HEK293 (cell line): ENCODE measurements around the gene PCK1.

Source experiments
- GLI2 ChIP-seq: fragments of 450-650 bp; formaldehyde crosslinking; IDR thresholded peaks from 2 replicates; pipeline ENCODE4; 2017; ENCODE audit warnings: missing biosample characterization, missing genetic modification characterization, low read depth, borderline replicate concordance
- HOXC10 ChIP-seq: sonication (generic); formaldehyde crosslinking; IDR thresholded peaks from 2 replicates; pipeline ENCODE4 v1.8.1; 2023; ENCODE audit warnings: mild to moderate bottlenecking, missing genetic modification reagents
- KLF7 ChIP-seq: fragments of 450-650 bp; formaldehyde crosslinking; IDR thresholded peaks from 2 replicates; pipeline ENCODE4 v1.5.1; 2016; ENCODE audit warnings: missing biosample characterization, missing genetic modification characterization, borderline replicate concordance
- KLF9 ChIP-seq: fragments of 450-650 bp; formaldehyde crosslinking; IDR thresholded peaks from 2 replicates; pipeline ENCODE4 v1.5.1; 2016; ENCODE audit warnings: missing biosample characterization, missing genetic modification characterization, low read depth
- REPIN1 ChIP-seq: fragments of 450-650 bp; formaldehyde crosslinking; IDR thresholded peaks from 2 replicates; pipeline ENCODE4 v1.5.1; 2017; ENCODE audit warnings: missing biosample characterization, missing genetic modification characterization, low read depth
- SP2 ChIP-seq: fragments of 450-650 bp; formaldehyde crosslinking; IDR thresholded peaks from 2 replicates; pipeline ENCODE4 v1.5.1; 2016; ENCODE audit warnings: missing biosample characterization, missing genetic modification characterization
- WT1 ChIP-seq: fragments of 450-650 bp; formaldehyde crosslinking; IDR thresholded peaks from 2 replicates; pipeline ENCODE4 v1.5.1; 2016; ENCODE audit warnings: missing biosample characterization, missing genetic modification characterization
- ZBTB17 ChIP-seq: fragments of 450-650 bp; formaldehyde crosslinking; IDR thresholded peaks from 2 replicates; pipeline ENCODE4 v1.5.1; 2016; ENCODE audit warnings: missing biosample characterization, missing genetic modification characterization
- ZBTB8A ChIP-seq: fragments of 450-650 bp; formaldehyde crosslinking; IDR thresholded peaks from 2 replicates; pipeline ENCODE4 v1.5.1; 2016; ENCODE audit warnings: missing biosample characterization, missing genetic modification characterization
- ZFP3 ChIP-seq: fragments of 450-650 bp; formaldehyde crosslinking; IDR thresholded peaks from 2 replicates; pipeline ENCODE4 v1.5.1; 2016; ENCODE audit warnings: low read depth, missing biosample characterization, missing genetic modification characterization
- ZFP41 ChIP-seq: fragments of 450-650 bp; formaldehyde crosslinking; IDR thresholded peaks from 2 replicates; pipeline ENCODE4 v1.5.1; 2016; ENCODE audit warnings: missing biosample characterization, missing genetic modification characterization, borderline replicate concordance
- ZNF24 ChIP-seq: fragments of 450-650 bp; formaldehyde crosslinking; IDR thresholded peaks from 2 replicates; pipeline ENCODE4 v1.5.1; 2016; ENCODE audit warnings: missing biosample characterization, missing genetic modification characterization
- ZNF292 ChIP-seq: fragments of 450-650 bp; formaldehyde crosslinking; IDR thresholded peaks from 2 replicates; pipeline ENCODE4 v1.5.1; 2016; ENCODE audit warnings: low read depth, missing biosample characterization, missing genetic modification characterization, borderline replicate concordance
- ZNF394 ChIP-seq: fragments of 450-650 bp; formaldehyde crosslinking; IDR thresholded peaks from 2 replicates; pipeline ENCODE4 v1.5.1; 2016; ENCODE audit warnings: missing biosample characterization, missing genetic modification characterization, mild to moderate bottlenecking, moderate library complexity, borderline replicate concordance
- ZNF544 ChIP-seq: fragments of 450-650 bp; formaldehyde crosslinking; IDR thresholded peaks from 2 replicates; pipeline ENCODE4 v1.5.0; 2017; ENCODE audit warnings: missing biosample characterization, missing genetic modification characterization
- ZNF549 ChIP-seq: fragments of 450-650 bp; IDR thresholded peaks from 2 replicates; pipeline ENCODE4 v1.5.1; 2018; ENCODE audit warnings: missing biosample characterization, missing genetic modification characterization, mild to moderate bottlenecking, inconsistent platforms, moderate library complexity
- ZNF600 ChIP-seq: fragments of 450-650 bp; formaldehyde crosslinking; IDR thresholded peaks from 2 replicates; pipeline ENCODE4 v1.5.1; 2016; ENCODE audit warnings: missing biosample characterization, missing genetic modification characterization
- ZNF610 ChIP-seq: fragments of 450-650 bp; formaldehyde crosslinking; IDR thresholded peaks from 2 replicates; pipeline ENCODE4 v1.5.1; 2016; ENCODE audit warnings: missing biosample characterization, missing genetic modification characterization, borderline replicate concordance
- ZNF629 ChIP-seq: fragments of 450-650 bp; formaldehyde crosslinking; IDR thresholded peaks from 2 replicates; pipeline ENCODE4 v1.5.1; 2017; ENCODE audit warnings: missing biosample characterization, missing genetic modification characterization
- ZXDB ChIP-seq: fragments of 450-650 bp; formaldehyde crosslinking; IDR thresholded peaks from 2 replicates; pipeline ENCODE4 v1.5.1; 2016; ENCODE audit warnings: missing biosample characterization, missing genetic modification characterization
- TF ChIP-seq, protein P1 (sequence below): fragments of 450-650 bp; formaldehyde crosslinking; IDR thresholded peaks from 2 replicates; pipeline ENCODE4 v1.5.1; 2016; ENCODE audit warnings: missing biosample characterization, missing genetic modification characterization
- TF ChIP-seq, protein P2 (sequence below): fragments of 450-650 bp; formaldehyde crosslinking; IDR thresholded peaks from 2 replicates; pipeline ENCODE4 v1.5.1; 2016; ENCODE audit warnings: missing biosample characterization, missing genetic modification characterization, borderline replicate concordance
- TF ChIP-seq, protein P3 (sequence below): fragments of 450-650 bp; formaldehyde crosslinking; IDR thresholded peaks from 2 replicates; pipeline ENCODE4 v1.5.1; 2017; ENCODE audit warnings: missing biosample characterization, mild to moderate bottlenecking, missing genetic modification characterization, moderate library complexity
- TF ChIP-seq, protein P4 (sequence below): fragments of 450-650 bp; formaldehyde crosslinking; IDR thresholded peaks from 2 replicates; pipeline ENCODE4 v1.5.0; 2017; ENCODE audit warnings: missing biosample characterization, missing genetic modification characterization, borderline replicate concordance
- TF ChIP-seq, protein P5 (sequence below): fragments of 450-650 bp; formaldehyde crosslinking; IDR thresholded peaks from 2 replicates; pipeline ENCODE4 v1.5.1; 2016; ENCODE audit warnings: missing biosample characterization, missing genetic modification characterization
- TF ChIP-seq, protein P6 (sequence below): fragments of 450-650 bp; formaldehyde crosslinking; IDR thresholded peaks from 2 replicates; pipeline ENCODE4 v1.5.1; 2016; ENCODE audit warnings: missing biosample characterization, missing genetic modification characterization, low read depth

PCK1 gene

DNA sequence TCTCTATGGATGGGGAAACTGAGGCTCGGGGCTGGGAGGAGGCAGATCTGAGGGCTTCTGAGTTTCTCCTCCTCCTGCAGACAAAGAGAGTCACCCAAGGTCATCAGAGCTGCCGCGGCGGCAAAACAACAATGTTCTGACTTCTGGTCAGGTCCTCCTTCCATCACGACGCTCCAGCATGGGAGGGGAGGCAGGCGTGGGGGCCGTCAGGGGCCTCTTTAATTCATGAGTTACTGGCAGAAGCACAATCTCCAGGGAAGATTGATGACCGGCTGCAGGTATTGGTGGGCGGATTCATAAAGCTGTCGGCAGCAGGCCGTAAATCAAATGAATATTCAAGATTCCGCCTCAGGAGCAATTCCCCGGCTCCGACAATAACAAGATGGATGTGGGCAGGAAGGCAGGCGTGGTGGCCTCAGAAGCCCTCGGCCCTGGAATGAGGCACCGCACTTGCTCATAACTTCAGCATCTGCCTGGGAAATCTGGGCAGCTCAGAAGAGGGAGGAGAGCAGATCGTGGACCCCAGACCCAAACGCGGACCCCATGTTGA lies 19.1 kb downstream of the PCK1 start (continued):
- TF ChIP-seq ZBTB8A (tag by site-specific recombination): peak; percentile 63
- no peak for TF ChIP-seq ZNF394 (tag by site-specific recombination)
- TF ChIP-seq, protein P1, sequence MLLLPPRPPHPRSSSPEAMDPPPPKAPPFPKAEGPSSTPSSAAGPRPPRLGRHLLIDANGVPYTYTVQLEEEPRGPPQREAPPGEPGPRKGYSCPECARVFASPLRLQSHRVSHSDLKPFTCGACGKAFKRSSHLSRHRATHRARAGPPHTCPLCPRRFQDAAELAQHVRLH (tag by site-specific recombination): 0 out of 2 replicates have a peak, but pooled peaks have one; percentile 23
- TF ChIP-seq GLI2 (tag by site-specific recombination): peak; percentile 91
- peak; percentile 43 for TF ChIP-seq SP2 (tag by site-specific recombination)
- TF ChIP-seq KLF9: peak; percentile 44; the same call in 1 of the 2 replicates
- TF ChIP-seq, protein P2, sequence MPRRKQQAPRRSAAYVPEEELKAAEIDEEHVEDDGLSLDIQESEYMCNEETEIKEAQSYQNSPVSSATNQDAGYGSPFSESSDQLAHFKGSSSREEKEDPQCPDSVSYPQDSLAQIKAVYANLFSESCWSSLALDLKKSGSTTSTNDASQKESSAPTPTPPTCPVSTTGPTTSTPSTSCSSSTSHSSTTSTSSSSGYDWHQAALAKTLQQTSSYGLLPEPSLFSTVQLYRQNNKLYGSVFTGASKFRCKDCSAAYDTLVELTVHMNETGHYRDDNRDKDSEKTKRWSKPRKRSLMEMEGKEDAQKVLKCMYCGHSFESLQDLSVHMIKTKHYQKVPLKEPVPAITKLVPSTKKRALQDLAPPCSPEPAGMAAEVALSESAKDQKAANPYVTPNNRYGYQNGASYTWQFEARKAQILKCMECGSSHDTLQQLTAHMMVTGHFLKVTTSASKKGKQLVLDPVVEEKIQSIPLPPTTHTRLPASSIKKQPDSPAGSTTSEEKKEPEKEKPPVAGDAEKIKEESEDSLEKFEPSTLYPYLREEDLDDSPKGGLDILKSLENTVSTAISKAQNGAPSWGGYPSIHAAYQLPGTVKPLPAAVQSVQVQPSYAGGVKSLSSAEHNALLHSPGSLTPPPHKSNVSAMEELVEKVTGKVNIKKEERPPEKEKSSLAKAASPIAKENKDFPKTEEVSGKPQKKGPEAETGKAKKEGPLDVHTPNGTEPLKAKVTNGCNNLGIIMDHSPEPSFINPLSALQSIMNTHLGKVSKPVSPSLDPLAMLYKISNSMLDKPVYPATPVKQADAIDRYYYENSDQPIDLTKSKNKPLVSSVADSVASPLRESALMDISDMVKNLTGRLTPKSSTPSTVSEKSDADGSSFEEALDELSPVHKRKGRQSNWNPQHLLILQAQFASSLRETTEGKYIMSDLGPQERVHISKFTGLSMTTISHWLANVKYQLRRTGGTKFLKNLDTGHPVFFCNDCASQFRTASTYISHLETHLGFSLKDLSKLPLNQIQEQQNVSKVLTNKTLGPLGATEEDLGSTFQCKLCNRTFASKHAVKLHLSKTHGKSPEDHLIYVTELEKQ (tag by site-specific recombination): peak; percentile 86; the same call in 1 of the 2 replicates
- TF ChIP-seq, protein P3, sequence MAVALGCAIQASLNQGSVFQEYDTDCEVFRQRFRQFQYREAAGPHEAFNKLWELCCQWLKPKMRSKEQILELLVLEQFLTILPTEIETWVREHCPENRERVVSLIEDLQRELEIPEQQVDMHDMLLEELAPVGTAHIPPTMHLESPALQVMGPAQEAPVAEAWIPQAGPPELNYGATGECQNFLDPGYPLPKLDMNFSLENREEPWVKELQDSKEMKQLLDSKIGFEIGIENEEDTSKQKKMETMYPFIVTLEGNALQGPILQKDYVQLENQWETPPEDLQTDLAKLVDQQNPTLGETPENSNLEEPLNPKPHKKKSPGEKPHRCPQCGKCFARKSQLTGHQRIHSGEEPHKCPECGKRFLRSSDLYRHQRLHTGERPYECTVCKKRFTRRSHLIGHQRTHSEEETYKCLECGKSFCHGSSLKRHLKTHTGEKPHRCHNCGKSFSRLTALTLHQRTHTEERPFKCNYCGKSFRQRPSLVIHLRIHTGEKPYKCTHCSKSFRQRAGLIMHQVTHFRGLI (tag by site-specific recombination): no peak
- no peak for TF ChIP-seq ZNF292
- TF ChIP-seq ZNF610 (tag by site-specific recombination): peak; percentile 77; the same call in 1 of the 2 replicates
- TF ChIP-seq ZNF544: no peak
- TF ChIP-seq, protein P4, sequence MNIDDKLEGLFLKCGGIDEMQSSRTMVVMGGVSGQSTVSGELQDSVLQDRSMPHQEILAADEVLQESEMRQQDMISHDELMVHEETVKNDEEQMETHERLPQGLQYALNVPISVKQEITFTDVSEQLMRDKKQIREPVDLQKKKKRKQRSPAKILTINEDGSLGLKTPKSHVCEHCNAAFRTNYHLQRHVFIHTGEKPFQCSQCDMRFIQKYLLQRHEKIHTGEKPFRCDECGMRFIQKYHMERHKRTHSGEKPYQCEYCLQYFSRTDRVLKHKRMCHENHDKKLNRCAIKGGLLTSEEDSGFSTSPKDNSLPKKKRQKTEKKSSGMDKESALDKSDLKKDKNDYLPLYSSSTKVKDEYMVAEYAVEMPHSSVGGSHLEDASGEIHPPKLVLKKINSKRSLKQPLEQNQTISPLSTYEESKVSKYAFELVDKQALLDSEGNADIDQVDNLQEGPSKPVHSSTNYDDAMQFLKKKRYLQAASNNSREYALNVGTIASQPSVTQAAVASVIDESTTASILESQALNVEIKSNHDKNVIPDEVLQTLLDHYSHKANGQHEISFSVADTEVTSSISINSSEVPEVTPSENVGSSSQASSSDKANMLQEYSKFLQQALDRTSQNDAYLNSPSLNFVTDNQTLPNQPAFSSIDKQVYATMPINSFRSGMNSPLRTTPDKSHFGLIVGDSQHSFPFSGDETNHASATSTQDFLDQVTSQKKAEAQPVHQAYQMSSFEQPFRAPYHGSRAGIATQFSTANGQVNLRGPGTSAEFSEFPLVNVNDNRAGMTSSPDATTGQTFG (tag by site-specific recombination): no peak
- TF ChIP-seq REPIN1 (tag by site-specific recombination): no peak
- TF ChIP-seq ZXDB (tag by site-specific recombination): peak; percentile 92
- TF ChIP-seq ZNF629 (tag by site-specific recombination): peak; percentile 80
- peak; percentile 97 for TF ChIP-seq HOXC10 (CRISPR knock-in tag)
- TF ChIP-seq, protein P5, sequence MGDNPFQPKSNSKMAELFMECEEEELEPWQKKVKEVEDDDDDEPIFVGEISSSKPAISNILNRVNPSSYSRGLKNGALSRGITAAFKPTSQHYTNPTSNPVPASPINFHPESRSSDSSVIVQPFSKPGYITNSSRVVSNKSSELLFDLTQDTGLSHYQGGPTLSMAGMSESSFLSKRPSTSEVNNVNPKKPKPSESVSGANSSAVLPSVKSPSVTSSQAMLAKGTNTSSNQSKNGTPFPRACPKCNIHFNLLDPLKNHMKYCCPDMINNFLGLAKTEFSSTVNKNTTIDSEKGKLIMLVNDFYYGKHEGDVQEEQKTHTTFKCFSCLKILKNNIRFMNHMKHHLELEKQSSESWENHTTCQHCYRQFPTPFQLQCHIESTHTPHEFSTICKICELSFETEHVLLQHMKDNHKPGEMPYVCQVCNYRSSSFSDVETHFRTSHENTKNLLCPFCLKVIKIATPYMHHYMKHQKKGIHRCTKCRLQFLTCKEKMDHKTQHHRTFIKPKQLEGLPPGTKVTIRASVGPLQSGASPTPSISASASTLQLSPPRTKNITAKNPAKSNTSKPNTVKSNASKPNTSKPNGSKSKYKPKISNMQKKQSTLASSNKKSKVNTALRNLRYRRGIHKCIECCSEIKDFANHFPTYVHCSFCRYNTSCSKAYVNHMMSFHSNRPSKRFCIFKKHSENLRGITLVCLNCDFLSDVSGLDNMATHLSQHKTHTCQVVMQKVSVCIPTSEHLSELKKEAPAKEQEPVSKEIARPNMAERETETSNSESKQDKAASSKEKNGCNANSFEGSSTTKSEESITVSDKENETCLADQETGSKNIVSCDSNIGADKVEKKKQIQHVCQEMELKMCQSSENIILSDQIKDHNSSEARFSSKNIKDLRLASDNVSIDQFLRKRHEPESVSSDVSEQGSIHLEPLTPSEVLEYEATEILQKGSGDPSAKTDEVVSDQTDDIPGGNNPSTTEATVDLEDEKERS (tag by site-specific recombination): no peak
- peak; percentile 95 for TF ChIP-seq WT1 (tag by site-specific recombination)
- TF ChIP-seq ZNF549: no peak
- TF ChIP-seq ZBTB17 (tag by site-specific recombination): peak; percentile 34; the same call in 1 of the 2 replicates
- TF ChIP-seq ZFP3 (tag by site-specific recombination): no peak
- TF ChIP-seq KLF7: peak; percentile 85
- TF ChIP-seq ZNF24 (tag by site-specific recombination): peak; percentile 48; the same call in 1 of the 2 replicates
- TF ChIP-seq ZNF600 (tag by site-specific recombination): peak; percentile 98
- TF ChIP-seq, protein P6, sequence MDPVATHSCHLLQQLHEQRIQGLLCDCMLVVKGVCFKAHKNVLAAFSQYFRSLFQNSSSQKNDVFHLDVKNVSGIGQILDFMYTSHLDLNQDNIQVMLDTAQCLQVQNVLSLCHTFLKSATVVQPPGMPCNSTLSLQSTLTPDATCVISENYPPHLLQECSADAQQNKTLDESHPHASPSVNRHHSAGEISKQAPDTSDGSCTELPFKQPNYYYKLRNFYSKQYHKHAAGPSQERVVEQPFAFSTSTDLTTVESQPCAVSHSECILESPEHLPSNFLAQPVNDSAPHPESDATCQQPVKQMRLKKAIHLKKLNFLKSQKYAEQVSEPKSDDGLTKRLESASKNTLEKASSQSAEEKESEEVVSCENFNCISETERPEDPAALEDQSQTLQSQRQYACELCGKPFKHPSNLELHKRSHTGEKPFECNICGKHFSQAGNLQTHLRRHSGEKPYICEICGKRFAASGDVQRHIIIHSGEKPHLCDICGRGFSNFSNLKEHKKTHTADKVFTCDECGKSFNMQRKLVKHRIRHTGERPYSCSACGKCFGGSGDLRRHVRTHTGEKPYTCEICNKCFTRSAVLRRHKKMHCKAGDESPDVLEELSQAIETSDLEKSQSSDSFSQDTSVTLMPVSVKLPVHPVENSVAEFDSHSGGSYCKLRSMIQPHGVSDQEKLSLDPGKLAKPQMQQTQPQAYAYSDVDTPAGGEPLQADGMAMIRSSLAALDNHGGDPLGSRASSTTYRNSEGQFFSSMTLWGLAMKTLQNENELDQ (tag by site-specific recombination): no peak
- TF ChIP-seq ZFP41 (tag by site-specific recombination): no peak
